Neural progenitor cell (in vitro differentiated cells): Measurements from ENCODE around the gene INVS. TPM values are rescaled to one million over a fixed set of nuclear protein-coding genes. Genes with fewer than 3 reads are reported as not detected.

Experiments
- DNase-seq: peaks from one replicate; pipeline ENCODE4 v3.0.0-alpha.2; 2016; ENCODE audit warnings: low spot score
- H2AFZ ChIP-seq: fragments of 200-600 bp; sonication (generic); replicated peaks from 2 replicates; pipeline ENCODE4 v1.6.1; 2016; ENCODE audit warnings: antibody characterized with exemption
- H3F3A ChIP-seq: fragments of 200-600 bp; sonication (generic); 2 replicates; pipeline ENCODE4 v1.6.1; 2016; ENCODE audit warnings: antibody characterized with exemption, low read depth
- H3K27ac ChIP-seq: fragments of 200-600 bp; sonication (generic); 2 replicates; pipeline ENCODE4 v1.5.1; 2016; ENCODE audit warnings: mild to moderate bottlenecking
- H3K27me3 ChIP-seq: fragments of 200-600 bp; sonication (generic); 2 replicates; pipeline ENCODE4 v1.6.1; 2016; ENCODE audit warnings: mild to moderate bottlenecking, moderate library complexity
- H3K36me3 ChIP-seq: fragments of 200-600 bp; sonication (generic); 2 replicates; pipeline ENCODE4 v1.5.1; 2016
- H3K4me1 ChIP-seq: fragments of 200-600 bp; sonication (generic); 2 replicates; pipeline ENCODE4 v1.6.1; 2016; ENCODE audit warnings: mixed run types
- H3K4me2 ChIP-seq: fragments of 200-600 bp; sonication (generic); 2 replicates; pipeline ENCODE4 v1.6.1; 2016
- H3K4me3 ChIP-seq: fragments of 200-600 bp; sonication (generic); 2 replicates; pipeline ENCODE4 v1.5.1; 2016
- H3K79me2 ChIP-seq: fragments of 200-600 bp; sonication (generic); 2 replicates; pipeline ENCODE4 v1.6.1; 2016; ENCODE audit warnings: low read depth
- H3K9ac ChIP-seq: fragments of 200-600 bp; sonication (generic); 2 replicates; pipeline ENCODE4 v1.6.1; 2016
- H3K9me3 ChIP-seq: fragments of 200-600 bp; sonication (generic); 2 replicates; pipeline ENCODE4 v1.5.1; 2016; ENCODE audit warnings: low read depth
- H4K20me1 ChIP-seq: fragments of 200-600 bp; sonication (generic); 2 replicates; pipeline ENCODE4 v1.6.1; 2016; ENCODE audit warnings: low read depth
- H3K27ac Mint-ChIP-seq: 3 replicates; pipeline ENCODE4 v1.8.0; 2021; ENCODE audit warnings: mixed read lengths
- H3K27me3 Mint-ChIP-seq: 2 replicates; pipeline ENCODE4 v1.8.0; 2022; ENCODE audit warnings: low read depth, mild to moderate bottlenecking, inconsistent platforms, moderate library complexity, mixed read lengths; ENCODE audit not compliant: insufficient read depth
- H3K36me3 Mint-ChIP-seq: 3 replicates; pipeline ENCODE4 v1.8.0; 2021; ENCODE audit warnings: mixed read lengths
- H3K4me1 Mint-ChIP-seq: 3 replicates; pipeline ENCODE4 v1.8.0; 2021; ENCODE audit warnings: mixed read lengths
- H3K4me3 Mint-ChIP-seq: 3 replicates; pipeline ENCODE4 v1.8.0; 2021; ENCODE audit warnings: mild to moderate bottlenecking, moderate library complexity, mixed read lengths
- H3K9me3 Mint-ChIP-seq: 3 replicates; pipeline ENCODE4 v1.8.0; 2020; ENCODE audit warnings: mixed read lengths
- EZH2 ChIP-seq: fragments of 200-600 bp; sonication (generic); IDR thresholded peaks from 2 replicates; pipeline ENCODE4 v1.6.1; 2017; ENCODE audit warnings: antibody characterized with exemption, mild to moderate bottlenecking, moderate library complexity
- EZH2phosphoT487 ChIP-seq: fragments of 200-600 bp; sonication (generic); IDR thresholded peaks from 2 replicates; pipeline ENCODE4 v1.6.1; 2017; ENCODE audit warnings: antibody characterized with exemption
- small RNA-seq: library from RNA; depleted of rRNA; stranded (forward); fragments of <200 nt; gene quantifications from one replicate; pipeline ENCODE3, GENCODE V24; 2015
- total RNA-seq: library from RNA; depleted of rRNA; stranded (reverse); fragments of >200 nt; gene quantifications from 2 replicates; pipeline ENCODE4 v1.2.3, GENCODE V29; 2015; ENCODE audit warnings: low replicate concordance
- TF ChIP-seq, protein P1 (sequence below): fragments of 200-600 bp; sonication (generic); IDR thresholded peaks from 2 replicates; pipeline ENCODE4 v1.5.1; 2017; ENCODE audit warnings: antibody characterized with exemption, mild to moderate bottlenecking

The INVS gene
- total RNA-seq, 1 donor from 2014 or later = 29.2 TPM

DNA sequence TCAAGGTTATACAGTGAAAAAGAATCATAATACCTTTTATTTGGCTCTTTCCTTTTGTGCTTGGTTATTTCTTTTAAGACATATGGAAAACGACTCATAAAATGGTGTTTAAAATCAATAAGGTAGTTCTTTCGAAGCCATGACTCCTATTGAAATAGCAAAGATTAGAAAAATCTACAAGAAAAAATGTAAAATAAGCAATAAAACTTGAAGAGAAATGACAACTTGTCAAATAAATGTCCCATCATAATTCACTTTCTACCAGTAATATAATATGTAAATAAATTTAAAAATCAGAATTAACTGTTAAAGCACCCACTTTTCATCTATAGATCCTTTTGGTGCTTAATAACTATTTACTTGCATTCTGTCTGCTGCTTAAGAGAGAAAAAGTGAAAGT, 241.2 kb downstream of the INVS start:
- Histone ChIP-seq H3K36me3 (peaks cover 23% of the 10 kb centered on the region), H2AFZ (no peak overlapping the region), H3K27ac (no peak overlapping the region), H3K9me3 (no peaks in the 10 kb centered on the region), H3F3A (no peaks in the 10 kb centered on the region), H3K4me3 (no peak overlapping the region), H3K79me2 (peaks cover 94% of the 10 kb centered on the region), H3K9ac (no peak overlapping the region), H3K27me3 (no peaks in the 10 kb centered on the region), H3K4me1 (no peaks in the 10 kb centered on the region), H3K4me2 (no peak overlapping the region), H4K20me1 (peaks cover 59% of the 10 kb centered on the region)
- Mint-ChIP-seq H3K36me3 (peaks cover 37% of the 10 kb centered on the region), H3K4me1 (no peaks in the 10 kb centered on the region), H3K27ac (no peak overlapping the region), H3K9me3 (no peaks in the 10 kb centered on the region), H3K27me3 (no peaks in the 10 kb centered on the region), H3K4me3 (no peak overlapping the region)
- no peak for DNase-seq
- TF ChIP-seq, protein P1, sequence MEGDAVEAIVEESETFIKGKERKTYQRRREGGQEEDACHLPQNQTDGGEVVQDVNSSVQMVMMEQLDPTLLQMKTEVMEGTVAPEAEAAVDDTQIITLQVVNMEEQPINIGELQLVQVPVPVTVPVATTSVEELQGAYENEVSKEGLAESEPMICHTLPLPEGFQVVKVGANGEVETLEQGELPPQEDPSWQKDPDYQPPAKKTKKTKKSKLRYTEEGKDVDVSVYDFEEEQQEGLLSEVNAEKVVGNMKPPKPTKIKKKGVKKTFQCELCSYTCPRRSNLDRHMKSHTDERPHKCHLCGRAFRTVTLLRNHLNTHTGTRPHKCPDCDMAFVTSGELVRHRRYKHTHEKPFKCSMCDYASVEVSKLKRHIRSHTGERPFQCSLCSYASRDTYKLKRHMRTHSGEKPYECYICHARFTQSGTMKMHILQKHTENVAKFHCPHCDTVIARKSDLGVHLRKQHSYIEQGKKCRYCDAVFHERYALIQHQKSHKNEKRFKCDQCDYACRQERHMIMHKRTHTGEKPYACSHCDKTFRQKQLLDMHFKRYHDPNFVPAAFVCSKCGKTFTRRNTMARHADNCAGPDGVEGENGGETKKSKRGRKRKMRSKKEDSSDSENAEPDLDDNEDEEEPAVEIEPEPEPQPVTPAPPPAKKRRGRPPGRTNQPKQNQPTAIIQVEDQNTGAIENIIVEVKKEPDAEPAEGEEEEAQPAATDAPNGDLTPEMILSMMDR = no peak
- TF ChIP-seq EZH2 (no peak), EZH2phosphoT487 (no peak)

DNA sequence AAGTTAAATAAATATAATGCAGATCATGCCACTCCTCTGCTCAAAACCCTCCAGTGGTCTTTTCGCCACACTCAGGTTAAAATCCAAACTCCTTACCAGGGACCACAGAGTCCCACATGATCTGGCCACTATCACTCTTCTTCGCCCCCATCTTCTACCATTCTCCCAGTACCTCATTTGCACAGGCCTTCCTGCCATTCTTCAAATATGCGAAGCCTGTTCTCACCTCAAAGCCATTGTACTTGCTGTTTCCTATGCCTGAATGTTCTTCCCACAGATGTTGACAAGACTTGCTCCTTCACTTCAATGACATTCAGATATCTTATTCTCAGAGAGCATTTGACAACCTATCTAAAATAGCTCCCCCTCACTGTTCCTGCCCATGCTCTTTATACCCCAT, 242.8 kb downstream of the INVS start:
- Histone ChIP-seq H2AFZ (no peak overlapping the region), H3K4me2 (no peak overlapping the region), H3F3A (peaks cover 2% of the 10 kb centered on the region), H3K36me3 (peaks cover 30% of the 10 kb centered on the region), H3K79me2 (peaks cover 97% of the 10 kb centered on the region), H3K9ac (no peak overlapping the region), H3K4me3 (no peak overlapping the region), H3K4me1 (no peaks in the 10 kb centered on the region), H3K27me3 (no peaks in the 10 kb centered on the region), H3K9me3 (no peaks in the 10 kb centered on the region), H4K20me1 (peaks cover 74% of the 10 kb centered on the region), H3K27ac (no peak overlapping the region)
- TF ChIP-seq EZH2 = no peak
- no peaks in the 10 kb centered on the region for H3K27me3 Mint-ChIP-seq
- H3K27ac Mint-ChIP-seq = no peak overlapping the region
- no peaks in the 10 kb centered on the region for H3K9me3 Mint-ChIP-seq
- H3K36me3 Mint-ChIP-seq = peaks cover 42% of the 10 kb centered on the region
- no peak overlapping the region for H3K4me3 Mint-ChIP-seq
- no peaks in the 10 kb centered on the region for H3K4me1 Mint-ChIP-seq
- DNase-seq = no peak

DNA sequence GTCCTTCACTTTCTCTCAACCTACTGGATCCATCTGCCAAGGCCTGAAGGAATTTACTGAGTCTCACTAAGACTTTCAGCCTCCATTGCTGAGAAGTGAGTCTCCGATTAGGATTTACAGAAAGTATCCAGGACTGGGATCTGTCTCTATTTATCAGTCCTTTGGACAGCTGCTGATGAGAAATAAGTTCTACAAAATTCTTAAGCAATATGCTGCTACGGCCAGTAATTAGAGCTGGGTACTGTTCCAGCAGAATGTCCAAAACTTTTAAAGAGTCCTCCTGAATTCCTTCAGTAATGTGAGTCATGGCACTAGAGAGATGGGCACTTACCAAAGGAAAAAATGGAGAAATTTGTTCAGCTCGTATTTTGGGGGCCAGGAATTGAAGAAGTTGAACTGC, 247.8 kb downstream of the INVS start:
- no peak overlapping the region for H3K27ac ChIP-seq
- peaks cover 19% of the 10 kb centered on the region for H3K4me1 ChIP-seq
- Mint-ChIP-seq H3K36me3 (peaks cover 36% of the 10 kb centered on the region), H3K4me1 (peaks cover 20% of the 10 kb centered on the region), H3K27me3 (no peaks in the 10 kb centered on the region), H3K27ac (no peak overlapping the region), H3K4me3 (no peak overlapping the region), H3K9me3 (no peaks in the 10 kb centered on the region)
- H3K79me2 ChIP-seq = peaks cover 100% of the 10 kb centered on the region
- peaks cover 96% of the 10 kb centered on the region for H4K20me1 ChIP-seq
- H3K9ac ChIP-seq = no peak overlapping the region
- TF ChIP-seq, protein P1 = no peak
- no peak for TF ChIP-seq EZH2phosphoT487
- TF ChIP-seq EZH2 = no peak
- peaks cover 17% of the 10 kb centered on the region for H3K36me3 ChIP-seq
- H3K4me2 ChIP-seq = no peak overlapping the region
- H2AFZ ChIP-seq = no peak overlapping the region
- H3F3A ChIP-seq = peaks cover 4% of the 10 kb centered on the region
- DNase-seq = no peak
- no peaks in the 10 kb centered on the region for H3K9me3 ChIP-seq
- no peaks in the 10 kb centered on the region for H3K27me3 ChIP-seq
- H3K4me3 ChIP-seq = no peak overlapping the region

DNA sequence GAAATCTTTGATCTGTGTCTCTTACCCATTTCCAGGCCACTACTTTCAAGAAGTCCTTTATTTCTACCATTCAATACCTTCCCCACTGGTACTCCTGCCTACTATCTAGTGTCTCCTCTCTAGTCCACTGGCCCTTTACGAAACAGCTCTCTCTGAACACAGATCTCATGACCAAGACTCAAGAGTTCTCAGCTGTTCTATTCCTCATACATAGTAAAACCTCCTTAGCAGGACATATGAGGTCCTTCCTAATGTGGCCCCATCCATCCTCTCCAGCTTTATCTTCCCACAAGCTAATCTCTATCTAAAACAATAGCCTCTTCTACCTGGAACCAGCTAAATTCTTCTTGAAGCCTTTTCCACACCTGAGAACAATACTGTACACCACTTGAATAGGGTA, 251.1 kb downstream of the INVS start:
- Histone ChIP-seq H3K9ac (no peak overlapping the region), H2AFZ (no peak overlapping the region), H3F3A (peaks cover 4% of the 10 kb centered on the region), H3K79me2 (peaks cover 98% of the 10 kb centered on the region), H3K4me1 (peaks cover 27% of the 10 kb centered on the region), H3K4me3 (peak overlapping the region; percentile 91), H3K27ac (no peak overlapping the region), H4K20me1 (peaks cover 70% of the 10 kb centered on the region), H3K36me3 (peaks cover 8% of the 10 kb centered on the region), H3K4me2 (peak overlapping the region; percentile 86), H3K27me3 (no peaks in the 10 kb centered on the region), H3K9me3 (no peaks in the 10 kb centered on the region)
- Mint-ChIP-seq H3K27me3 (peaks cover 2% of the 10 kb centered on the region), H3K9me3 (peaks cover 4% of the 10 kb centered on the region), H3K4me1 (peaks cover 37% of the 10 kb centered on the region), H3K4me3 (peak overlapping the region; percentile 24), H3K36me3 (peaks cover 36% of the 10 kb centered on the region), H3K27ac (no peak overlapping the region)
- DNase-seq = no peak
- TF ChIP-seq, protein P1 = no peak
- TF ChIP-seq EZH2 = no peak
- no peak for TF ChIP-seq EZH2phosphoT487

Small RNA genes lying within 50 kb of the gene (small RNA-seq; reads per million reads assigned to genes)
- not detected for gene RN7SL75P

Other genes with a start within 250 kb of the INVS start
- 31.7 and 34.4 TPM in 2 replicates for gene STX17, start 192.6 kb upstream of the INVS start, total RNA-seq
- 12.0 and 18.0 TPM in 2 replicates for gene ERP44, start 243 bp upstream of the INVS start, total RNA-seq